OCI-LY1 (cell line): ENCODE results near the gene DMWD.

Experiments
- H2AFZ ChIP-seq: fragments of 200-600 bp; sonication (generic), shearing (Covaris generic); 2 replicates; pipeline ENCODE4 v1.6.0; 2014; ENCODE audit warnings: antibody characterized with exemption, mild to moderate bottlenecking, low read length
- H3F3A ChIP-seq: fragments of 200-600 bp; sonication (generic), shearing (Covaris generic); 2 replicates; pipeline ENCODE4 v1.6.0; 2014; ENCODE audit warnings: mild to moderate bottlenecking, antibody characterized with exemption, low read length, moderate library complexity; ENCODE audit not compliant: insufficient read depth
- H3K27ac ChIP-seq: fragments of 200-600 bp; sonication (generic); 2 replicates; pipeline ENCODE4 v1.5.1; 2014; ENCODE audit warnings: low read length, mixed run types, mild to moderate bottlenecking, low read depth; ENCODE audit not compliant: poor library complexity, severe bottlenecking
- H3K27me3 ChIP-seq: fragments of 200-600 bp; sonication (generic); 2 replicates; pipeline ENCODE4 v1.6.0; 2014; ENCODE audit warnings: antibody characterized with exemption, mild to moderate bottlenecking, low read length, moderate library complexity; ENCODE audit not compliant: insufficient read depth
- H3K36me3 ChIP-seq: fragments of 200-600 bp; sonication (generic); 2 replicates; pipeline ENCODE4 v1.6.1; 2014; ENCODE audit warnings: mild to moderate bottlenecking, antibody characterized with exemption, low read length, moderate library complexity, mixed read lengths; ENCODE audit not compliant: insufficient read depth
- H3K4me1 ChIP-seq: fragments of 200-600 bp; sonication (generic); 2 replicates; pipeline ENCODE4 v1.5.1; 2014; ENCODE audit warnings: mild to moderate bottlenecking, low read length, moderate library complexity; ENCODE audit not compliant: insufficient read depth, severe bottlenecking
- H3K4me2 ChIP-seq: fragments of 200-600 bp; sonication (generic), shearing (Covaris generic); 2 replicates; pipeline ENCODE4 v1.6.1; 2014; ENCODE audit warnings: low read length
- H3K4me3 ChIP-seq: fragments of 200-600 bp; sonication (generic); 2 replicates; pipeline ENCODE4 v1.5.1; 2014; ENCODE audit warnings: low read length, low read depth, mild to moderate bottlenecking, mixed read lengths; ENCODE audit not compliant: poor library complexity, severe bottlenecking
- H3K79me2 ChIP-seq: fragments of 200-600 bp; shearing (Covaris generic); 2 replicates; pipeline ENCODE4 v1.6.1; 2016; ENCODE audit warnings: mixed run types, low read length, mixed read lengths; ENCODE audit not compliant: insufficient read depth
- H3K9ac ChIP-seq: fragments of 200-600 bp; sonication (generic), shearing (Covaris generic); 2 replicates; pipeline ENCODE4 v1.6.1; 2014; ENCODE audit warnings: mild to moderate bottlenecking, low read length, mixed read lengths
- H3K9me2 ChIP-seq: fragments of 200-600 bp; sonication (generic), shearing (Covaris generic); 2 replicates; pipeline ENCODE4 v1.6.1; 2014; ENCODE audit warnings: low read depth, mild to moderate bottlenecking, low read length, mixed read lengths
- H3K9me3 ChIP-seq: fragments of 200-600 bp; shearing (Covaris generic); 2 replicates; pipeline ENCODE4 v1.6.1; 2014; ENCODE audit warnings: low read length, mixed read lengths
- H4K20me1 ChIP-seq: fragments of 200-600 bp; sonication (generic), shearing (Covaris generic); 2 replicates; pipeline ENCODE4 v1.6.0; 2016; ENCODE audit warnings: mild to moderate bottlenecking, low read length; ENCODE audit not compliant: insufficient read depth
- CTCF ChIP-seq: fragments of 200-600 bp; sonication (generic), shearing (Covaris generic); IDR thresholded peaks from 2 replicates; pipeline ENCODE4 v1.5.1; 2017; ENCODE audit warnings: mild to moderate bottlenecking, antibody characterized with exemption, low read length, moderate library complexity, mixed read lengths
- EZH2 ChIP-seq: fragments of 200-600 bp; sonication (generic), shearing (Covaris generic); IDR thresholded peaks from 2 replicates; pipeline ENCODE4 v1.8.0; 2017; ENCODE audit warnings: borderline replicate concordance, mixed run types, mild to moderate bottlenecking, antibody characterized with exemption, low read length, moderate library complexity, mixed read lengths

The DMWD gene

GRCh38 chr19:45814851-45815480 is 22.3 kb upstream of the DMWD start, which contains the start of gene RSPH6A:
Gene RSPH6A (minus strand): TSS chr19:45815308. CDS start chr19:45815176, 132 bp downstream.
- Histone ChIP-seq H3K36me3 (peaks cover 13% of the 10 kb centered on the region), H3K4me1 (peaks cover 10% of the 10 kb centered on the region), H3K4me2 (no peak within 1 kb of the TSS), H3K4me3 (no peak within 1 kb of the TSS), H3K9ac (no peak within 1 kb of the TSS), H2AFZ (no peak within 1 kb of the TSS), H3F3A (no peaks in the 10 kb centered on the region), H4K20me1 (no peaks in the 10 kb centered on the region), H3K27ac (no peak within 1 kb of the TSS), H3K27me3 (no peaks in the 10 kb centered on the region), H3K9me3 (no peaks in the 10 kb centered on the region), H3K9me2 (no peaks in the 10 kb centered on the region), H3K79me2 (no peaks in the 10 kb centered on the region)
- TF ChIP-seq CTCF (no peak), EZH2 (no peak)

GRCh38 chr19:45814166-45814780 is 21.6 kb upstream of the DMWD start:
- H3K9ac ChIP-seq: no peak overlapping the region

GRCh38 chr19:45812297-45812696 is 19.7 kb upstream of the DMWD start:
- Histone ChIP-seq H3K27ac (no peak overlapping the region), H3K36me3 (peaks cover 8% of the 10 kb centered on the region), H3K9ac (no peak overlapping the region), H3K27me3 (no peaks in the 10 kb centered on the region), H3K9me3 (no peaks in the 10 kb centered on the region), H2AFZ (no peak overlapping the region), H4K20me1 (no peaks in the 10 kb centered on the region), H3K79me2 (no peaks in the 10 kb centered on the region), H3K9me2 (no peaks in the 10 kb centered on the region), H3K4me2 (no peak overlapping the region), H3K4me1 (peaks cover 13% of the 10 kb centered on the region), H3K4me3 (no peak overlapping the region), H3F3A (no peaks in the 10 kb centered on the region; the same call in 1 of the 2 replicates)
- TF ChIP-seq EZH2 (no peak), CTCF (no peak)

More at GRCh38 chr19:45814166-45814780, 21.6 kb upstream of the DMWD start:
- H3K4me1 ChIP-seq: peaks cover 16% of the 10 kb centered on the region
- no peak overlapping the region for H3K4me2 ChIP-seq
- no peaks in the 10 kb centered on the region for H3K27me3 ChIP-seq
- H3K9me3 ChIP-seq: no peaks in the 10 kb centered on the region
- H3K27ac ChIP-seq: no peak overlapping the region
- H3K4me3 ChIP-seq: no peak overlapping the region
- TF ChIP-seq CTCF: no peak
- TF ChIP-seq EZH2: no peak
- no peaks in the 10 kb centered on the region for H4K20me1 ChIP-seq
- H3F3A ChIP-seq: no peaks in the 10 kb centered on the region
- peaks cover 9% of the 10 kb centered on the region for H3K36me3 ChIP-seq
- no peak overlapping the region for H2AFZ ChIP-seq
- no peaks in the 10 kb centered on the region for H3K9me2 ChIP-seq
- no peaks in the 10 kb centered on the region for H3K79me2 ChIP-seq
